GM12873 (cell line): ENCODE results near the gene RBSN.

Source experiments
- TF ChIP-seq, protein P1 (sequence below): IDR thresholded peaks from 2 replicates; pipeline ENCODE4 v1.5.1; 2012; ENCODE audit warnings: low read depth, mild to moderate bottlenecking, moderate library complexity, low read length, control low read depth; ENCODE audit not compliant: insufficient read depth; ENCODE audit errors: missing control alignments

RBSN gene

DNA sequence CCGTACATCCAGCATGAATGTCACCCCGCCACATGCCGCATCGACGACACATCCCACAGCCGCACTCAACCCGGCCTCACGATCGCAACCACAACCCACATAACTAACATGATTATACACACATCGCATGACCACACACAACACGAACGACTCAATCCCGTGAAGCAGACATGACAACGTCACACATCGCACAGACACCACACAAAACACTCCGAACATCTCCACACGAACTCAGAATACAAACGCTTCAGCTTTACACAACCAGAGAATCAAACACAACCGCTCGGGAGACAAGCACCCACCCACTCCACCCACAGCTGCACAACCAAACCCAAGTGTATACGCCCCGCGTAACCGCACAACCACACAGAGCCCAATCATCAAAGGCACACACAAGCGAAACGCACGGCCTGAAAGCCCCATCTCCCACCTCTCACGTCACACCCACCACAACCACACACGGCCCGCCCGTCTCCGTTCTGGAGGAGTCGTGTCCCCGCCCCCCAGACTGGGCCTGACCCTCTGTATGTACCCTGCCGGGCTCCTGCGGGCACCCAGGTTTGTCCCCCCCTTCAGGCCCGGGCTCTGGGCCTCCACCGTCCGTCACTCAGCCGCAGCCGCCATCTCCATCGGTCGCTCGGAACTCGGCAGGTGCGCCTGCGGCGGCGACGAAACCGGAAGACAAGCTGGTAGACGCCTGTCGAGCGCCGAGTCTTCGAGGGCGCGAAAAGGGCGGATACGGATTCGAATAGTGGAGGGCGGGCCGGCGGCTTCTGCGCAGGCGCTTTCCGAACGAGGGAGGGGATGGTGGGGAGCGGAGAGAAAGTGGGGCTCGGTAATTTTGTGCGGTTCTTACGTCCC lies at the start of gene RBSN:
Gene RBSN, minus strand, starts transcription at position 646 of the 861 bp plus-strand sequence. CDS start 3,028 bp downstream, outside the sequence.
- TF ChIP-seq, protein P1, sequence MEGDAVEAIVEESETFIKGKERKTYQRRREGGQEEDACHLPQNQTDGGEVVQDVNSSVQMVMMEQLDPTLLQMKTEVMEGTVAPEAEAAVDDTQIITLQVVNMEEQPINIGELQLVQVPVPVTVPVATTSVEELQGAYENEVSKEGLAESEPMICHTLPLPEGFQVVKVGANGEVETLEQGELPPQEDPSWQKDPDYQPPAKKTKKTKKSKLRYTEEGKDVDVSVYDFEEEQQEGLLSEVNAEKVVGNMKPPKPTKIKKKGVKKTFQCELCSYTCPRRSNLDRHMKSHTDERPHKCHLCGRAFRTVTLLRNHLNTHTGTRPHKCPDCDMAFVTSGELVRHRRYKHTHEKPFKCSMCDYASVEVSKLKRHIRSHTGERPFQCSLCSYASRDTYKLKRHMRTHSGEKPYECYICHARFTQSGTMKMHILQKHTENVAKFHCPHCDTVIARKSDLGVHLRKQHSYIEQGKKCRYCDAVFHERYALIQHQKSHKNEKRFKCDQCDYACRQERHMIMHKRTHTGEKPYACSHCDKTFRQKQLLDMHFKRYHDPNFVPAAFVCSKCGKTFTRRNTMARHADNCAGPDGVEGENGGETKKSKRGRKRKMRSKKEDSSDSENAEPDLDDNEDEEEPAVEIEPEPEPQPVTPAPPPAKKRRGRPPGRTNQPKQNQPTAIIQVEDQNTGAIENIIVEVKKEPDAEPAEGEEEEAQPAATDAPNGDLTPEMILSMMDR = no peak

DNA sequence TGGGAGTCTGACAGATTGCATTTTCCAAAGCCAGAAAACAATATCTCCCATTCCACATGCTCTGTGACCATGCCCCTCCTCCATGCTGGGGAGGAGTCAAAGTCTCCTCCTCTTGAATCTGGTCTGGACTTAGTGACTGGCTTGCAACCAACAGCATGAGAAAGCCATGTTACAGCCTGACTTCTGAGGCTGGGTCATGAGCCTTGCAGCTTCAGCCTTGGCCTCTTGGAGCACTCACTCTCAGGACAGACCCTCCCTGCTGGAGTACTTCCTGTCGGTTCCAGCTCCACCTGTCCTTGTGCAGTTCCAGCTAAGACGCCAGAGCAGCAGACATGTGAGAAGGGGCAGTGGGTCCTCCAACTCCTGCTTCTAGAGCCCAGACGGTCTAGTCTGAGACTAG lies 49.7 kb upstream of the RBSN start:
- TF ChIP-seq, protein P1 = no peak

DNA sequence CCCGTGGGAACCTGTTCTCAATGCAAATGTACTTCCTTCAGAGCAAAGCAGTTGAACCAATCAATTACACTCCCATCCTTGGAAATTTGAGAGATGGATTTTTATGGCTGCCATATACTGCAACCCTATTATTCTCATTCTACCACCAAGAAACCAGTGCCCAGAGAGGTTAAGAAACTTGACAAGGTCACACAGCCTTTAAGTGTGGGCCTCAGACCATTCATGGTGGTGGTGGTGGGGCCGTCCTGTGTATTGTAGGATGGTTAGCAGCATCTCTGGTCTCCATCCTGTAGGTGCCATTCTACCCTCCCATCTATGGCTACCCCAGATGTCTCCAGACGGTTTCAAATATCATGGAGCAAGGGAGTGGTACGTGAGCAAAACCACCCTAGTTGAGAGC lies 23.4 kb upstream of the RBSN start:
- TF ChIP-seq, protein P1 = no peak

DNA sequence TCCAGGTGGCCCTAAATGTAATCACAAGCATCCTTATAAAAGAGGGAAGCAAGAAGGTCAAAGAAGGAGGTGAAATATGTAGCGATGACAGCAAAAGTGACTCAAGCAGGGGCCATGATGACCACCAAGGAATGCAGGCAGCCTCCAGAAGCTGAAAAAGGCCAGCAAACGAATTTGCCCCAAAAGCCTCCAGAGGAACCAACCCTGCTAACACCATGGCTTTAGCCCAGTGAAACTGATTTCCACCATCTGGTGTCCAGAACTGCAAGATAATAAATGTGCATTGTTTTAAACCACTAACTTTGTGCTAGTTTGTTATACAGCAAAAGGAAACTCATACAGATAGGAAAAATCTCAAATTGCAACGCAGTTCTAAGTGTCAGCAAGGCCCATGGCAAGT lies 23.0 kb upstream of the RBSN start:
- TF ChIP-seq, protein P1 = no peak

DNA sequence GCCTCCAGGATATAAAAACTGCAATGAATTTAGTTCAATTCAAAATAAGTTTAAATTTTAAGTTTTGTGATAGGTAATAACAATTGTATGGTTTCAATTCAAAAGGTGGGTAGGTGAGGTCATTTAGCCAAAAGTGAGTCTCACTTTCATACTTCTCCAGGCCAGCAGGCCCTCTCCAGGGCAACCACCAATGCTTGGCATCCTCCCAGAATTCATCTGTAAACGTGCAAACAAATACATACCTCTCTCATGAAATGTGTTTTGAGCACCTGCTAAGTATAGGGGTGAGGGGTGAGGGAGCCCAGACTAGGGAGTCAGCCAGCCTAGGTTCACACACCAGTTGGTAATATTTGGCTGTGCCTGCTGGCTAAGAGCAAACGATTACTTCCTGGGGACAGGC lies 22.0 kb upstream of the RBSN start:
- TF ChIP-seq, protein P1 = no peak

DNA sequence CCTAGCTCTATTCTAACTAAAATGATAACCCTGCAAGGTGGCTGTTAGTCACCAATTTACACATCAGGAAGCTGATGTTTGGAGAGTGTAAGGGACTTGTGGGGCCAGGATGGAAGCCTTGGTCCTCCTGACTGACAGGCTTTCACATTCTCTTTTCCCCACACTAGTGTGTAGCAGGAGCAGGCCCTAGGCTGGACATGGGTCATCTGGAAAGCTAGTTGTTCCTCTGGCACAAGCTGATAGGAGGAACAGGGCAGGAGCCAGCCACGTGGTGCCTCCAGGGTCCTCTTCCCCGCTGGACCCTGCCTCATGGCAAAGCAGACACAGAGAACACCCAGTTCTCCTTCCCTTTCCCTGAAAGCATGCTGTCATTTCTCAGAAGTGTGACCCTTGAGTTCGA lies 18.1 kb upstream of the RBSN start:
- TF ChIP-seq, protein P1 = no peak

DNA sequence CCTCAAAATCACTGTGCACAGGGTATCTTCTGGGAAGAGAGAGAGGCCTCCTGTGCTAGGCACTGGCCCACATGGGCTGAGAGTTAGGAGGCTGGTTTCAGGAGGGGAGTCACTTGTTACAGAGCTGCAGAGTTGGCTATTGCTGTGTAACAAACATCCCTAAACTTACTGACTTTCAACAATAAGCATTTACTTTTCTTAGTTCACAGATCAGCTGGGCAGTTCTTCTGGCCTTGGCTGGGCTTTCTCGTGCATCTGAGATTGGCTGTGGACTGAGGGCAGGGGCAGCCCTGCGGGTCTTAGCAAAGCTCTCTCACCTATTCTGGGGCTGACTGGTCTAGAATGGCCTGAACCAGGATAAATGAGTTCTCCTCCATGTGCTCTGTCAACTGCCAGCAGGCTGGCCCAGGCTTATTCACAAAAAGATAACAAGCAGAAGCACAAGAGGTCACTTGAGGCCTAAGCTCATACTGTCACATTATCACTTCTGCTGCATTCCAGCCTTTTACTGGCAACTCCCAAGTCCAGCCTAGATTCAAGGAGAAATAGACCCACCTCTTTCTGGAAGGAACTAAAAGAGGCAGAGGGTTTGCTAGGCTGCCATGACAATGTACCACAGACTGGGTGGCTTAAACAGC lies 17.2 kb upstream of the RBSN start:
- TF ChIP-seq, protein P1 = no peak
